ENCODE results near the gene ARID1B. TPM values are rescaled to one million over a fixed set of nuclear protein-coding genes. Genes with fewer than 3 reads are reported as not detected.

Gene ARID1B
- 58.8 and 62.2 TPM in 2 replicates for total RNA-seq (2022)
- percentile 87 among the genes with signal in this experiment for Bru-seq, nascent RNA
- percentile 75 among the genes with signal in this experiment for BruChase-seq, experiment 1, labeled RNA remaining after a 2-hour chase
- BruChase-seq, experiment 2, labeled RNA remaining after a 6-hour chase: percentile 68 among the genes with signal in this experiment
- long read RNA-seq, full-length matches to known transcripts: 8 of 29 reads
- long read RNA-seq, partial matches to known transcripts: 12 of 29 reads
- long read RNA-seq, other reads (novel, unspliced or antisense): 9 of 29 reads

DNA sequence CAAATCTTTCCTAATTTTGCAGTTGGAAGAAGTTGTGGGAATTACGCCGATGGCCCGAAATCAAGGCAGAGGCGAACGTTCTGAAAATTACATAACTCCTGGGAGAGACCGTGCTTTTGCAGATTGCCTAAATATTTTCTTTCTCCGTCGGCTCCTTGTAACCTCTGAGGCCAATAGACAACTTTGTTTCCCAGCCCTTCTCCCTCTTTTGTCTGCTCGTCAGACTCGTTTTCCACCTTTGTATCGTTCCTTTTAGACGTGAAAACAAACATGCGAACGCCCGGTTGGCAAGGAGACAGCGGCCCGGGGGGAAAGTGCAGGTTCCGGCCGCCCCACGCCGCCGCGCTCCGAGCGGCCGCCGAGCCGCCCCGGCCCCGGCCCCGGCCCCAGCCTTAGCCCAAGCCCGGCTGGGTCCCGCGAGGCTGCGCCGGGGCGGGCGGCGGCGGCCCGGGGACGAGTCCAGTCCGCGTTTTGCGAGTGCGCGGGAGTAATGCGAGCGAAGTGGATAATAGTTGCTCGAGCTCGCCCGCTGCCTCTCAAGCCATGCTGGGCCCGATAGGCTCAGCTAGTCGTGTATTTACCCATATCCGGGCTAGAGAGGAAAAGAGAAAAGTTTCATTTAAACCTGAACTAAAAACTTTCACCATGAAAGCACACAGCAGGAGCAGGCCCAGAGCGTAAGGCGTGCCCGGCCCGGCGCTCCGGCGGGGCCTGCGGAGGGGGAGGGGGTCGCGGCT lies at the start of gene ARID1B:
Gene ARID1B, plus strand, starts transcription at position 539 of the 737 bp plus-strand sequence. CDS start 303 bp downstream, outside the sequence.
- no TSS peak for BruUV-seq (replicated peaks)
- Mint-ChIP-seq H3K36me3 (ENCODE audit: insufficient read depth, unreplicated experiment) (peaks cover 6% of the 10 kb centered on the region), H3K27ac (ENCODE audit: unreplicated experiment) (peak within 1 kb of the TSS; percentile 90), H3K9me3 (ENCODE audit: unreplicated experiment) (no peaks in the 10 kb centered on the region), H3K4me3 (ENCODE audit: unreplicated experiment) (peak within 1 kb of the TSS; percentile 92), H3K27me3 (ENCODE audit: insufficient read depth, unreplicated experiment) (no peaks in the 10 kb centered on the region), H3K4me1 (ENCODE audit: low read depth, unreplicated experiment) (no peaks in the 10 kb centered on the region)
- ChIA-PET CTCF (no interaction called here), POLR2A (no interaction called here)
- Histone ChIP-seq H3K4me3 (ENCODE audit: low read depth, low read length) (peak within 1 kb of the TSS; percentile 88), H3K36me3 (ENCODE audit: control insufficient read depth, insufficient read depth, low read length) (no peaks in the 10 kb centered on the region), H3K9me3 (no peaks in the 10 kb centered on the region), H3K27me3 (replicated peaks; ENCODE audit: control insufficient read depth, insufficient read depth, low read length) (no peaks in the 10 kb centered on the region), H3K4me1 (peaks cover 16% of the 10 kb centered on the region)
- DNase-seq: peak; percentile 73 to 83
- intact Hi-C loops (cut with micrococcal nuclease; ENCODE audit: unreplicated experiment): loop anchor here (1.0 to 10.0 kb wide), 3 partner anchors 90 to 408 kb away; no protein-coding TSS in a partner anchor
- TF ChIP-seq, protein P1, sequence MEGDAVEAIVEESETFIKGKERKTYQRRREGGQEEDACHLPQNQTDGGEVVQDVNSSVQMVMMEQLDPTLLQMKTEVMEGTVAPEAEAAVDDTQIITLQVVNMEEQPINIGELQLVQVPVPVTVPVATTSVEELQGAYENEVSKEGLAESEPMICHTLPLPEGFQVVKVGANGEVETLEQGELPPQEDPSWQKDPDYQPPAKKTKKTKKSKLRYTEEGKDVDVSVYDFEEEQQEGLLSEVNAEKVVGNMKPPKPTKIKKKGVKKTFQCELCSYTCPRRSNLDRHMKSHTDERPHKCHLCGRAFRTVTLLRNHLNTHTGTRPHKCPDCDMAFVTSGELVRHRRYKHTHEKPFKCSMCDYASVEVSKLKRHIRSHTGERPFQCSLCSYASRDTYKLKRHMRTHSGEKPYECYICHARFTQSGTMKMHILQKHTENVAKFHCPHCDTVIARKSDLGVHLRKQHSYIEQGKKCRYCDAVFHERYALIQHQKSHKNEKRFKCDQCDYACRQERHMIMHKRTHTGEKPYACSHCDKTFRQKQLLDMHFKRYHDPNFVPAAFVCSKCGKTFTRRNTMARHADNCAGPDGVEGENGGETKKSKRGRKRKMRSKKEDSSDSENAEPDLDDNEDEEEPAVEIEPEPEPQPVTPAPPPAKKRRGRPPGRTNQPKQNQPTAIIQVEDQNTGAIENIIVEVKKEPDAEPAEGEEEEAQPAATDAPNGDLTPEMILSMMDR (IDR thresholded peaks at IDR 0.05; ENCODE audit: insufficient read depth in 1 of 2, low read depth in 1 of 2, low read length in 1 of 2, severe bottlenecking in 1 of 2, unreplicated experiment in 1 of 2): no peak

DNA sequence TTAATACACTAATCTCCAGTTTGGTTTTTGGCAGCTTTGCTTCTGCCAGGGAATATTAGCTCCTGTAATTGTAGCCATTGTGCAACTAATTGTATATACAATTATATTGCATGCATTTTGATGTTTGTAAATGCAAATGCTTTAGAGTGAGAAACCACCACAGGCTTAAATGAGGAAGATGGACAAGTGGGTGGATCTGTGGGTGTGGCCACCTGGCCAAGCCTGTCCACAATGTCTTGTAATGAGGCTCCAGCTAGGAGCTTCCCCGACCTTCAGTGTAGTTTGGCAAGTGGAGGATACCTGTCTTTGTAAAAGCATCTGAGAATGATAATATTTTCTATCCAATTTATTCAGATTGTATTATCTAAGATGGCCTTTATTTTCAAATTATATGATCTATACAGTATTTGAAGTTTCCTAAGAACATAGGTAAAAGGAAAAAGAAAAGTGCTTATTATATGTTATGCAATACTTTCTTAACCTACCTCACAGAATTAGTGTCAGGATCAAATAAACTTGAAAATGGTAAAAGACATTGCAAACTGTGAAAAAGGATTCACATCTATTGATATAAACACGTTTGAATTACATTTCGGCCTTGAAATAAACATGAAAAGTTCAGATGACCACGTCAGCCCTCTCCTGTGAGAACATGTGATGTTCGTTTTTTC lies 49.3 kb upstream of the ARID1B start:
- Histone ChIP-seq H3K27me3 (replicated peaks; ENCODE audit: control insufficient read depth, insufficient read depth, low read length) (no peaks in the 10 kb centered on the region), H3K9me3 (no peaks in the 10 kb centered on the region), H3K4me3 (ENCODE audit: low read depth, low read length) (no peak overlapping the region), H3K4me1 (no peaks in the 10 kb centered on the region), H3K36me3 (ENCODE audit: control insufficient read depth, insufficient read depth, low read length) (no peaks in the 10 kb centered on the region)
- DNase-seq: no peak
- Mint-ChIP-seq H3K4me3 (ENCODE audit: unreplicated experiment) (no peak overlapping the region), H3K27ac (ENCODE audit: unreplicated experiment) (no peak overlapping the region), H3K9me3 (ENCODE audit: unreplicated experiment) (no peaks in the 10 kb centered on the region), H3K4me1 (ENCODE audit: low read depth, unreplicated experiment) (no peaks in the 10 kb centered on the region), H3K27me3 (ENCODE audit: insufficient read depth, unreplicated experiment) (no peaks in the 10 kb centered on the region), H3K36me3 (ENCODE audit: insufficient read depth, unreplicated experiment) (no peaks in the 10 kb centered on the region)
- no TSS peak for BruUV-seq (replicated peaks)
- TF ChIP-seq, protein P1 (IDR thresholded peaks at IDR 0.05; ENCODE audit: insufficient read depth in 1 of 2, low read depth in 1 of 2, low read length in 1 of 2, severe bottlenecking in 1 of 2, unreplicated experiment in 1 of 2): no peak
- intact Hi-C loops (cut with micrococcal nuclease; ENCODE audit: unreplicated experiment): no loop called here
- ChIA-PET POLR2A (no interaction called here), CTCF (no interaction called here)

DNA sequence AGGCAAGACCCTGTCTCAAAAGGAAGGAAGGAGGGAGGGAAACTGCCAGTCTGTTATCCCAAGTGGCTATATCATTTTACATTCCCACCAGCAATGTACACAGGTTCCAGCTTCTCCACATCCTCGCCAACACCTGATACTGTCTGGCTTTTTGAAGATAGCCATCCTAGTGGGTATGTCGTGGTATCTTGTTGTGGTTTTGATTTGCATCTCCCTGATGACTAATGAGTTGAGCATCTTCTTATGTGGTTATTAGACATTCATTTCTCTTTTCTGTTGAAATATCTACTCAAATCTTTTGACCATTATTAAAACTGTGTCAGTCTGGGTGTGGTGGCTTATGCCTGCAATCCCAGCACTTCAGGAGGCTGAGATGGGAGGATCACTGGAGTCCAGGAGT lies 47.9 kb upstream of the ARID1B start:
- POLR2A ChIA-PET: no interaction called here
- intact Hi-C loops (cut with micrococcal nuclease; ENCODE audit: unreplicated experiment): no loop called here
- Mint-ChIP-seq H3K36me3 (ENCODE audit: insufficient read depth, unreplicated experiment) (no peaks in the 10 kb centered on the region), H3K9me3 (ENCODE audit: unreplicated experiment) (no peaks in the 10 kb centered on the region), H3K27me3 (ENCODE audit: insufficient read depth, unreplicated experiment) (no peaks in the 10 kb centered on the region), H3K4me3 (ENCODE audit: unreplicated experiment) (no peak overlapping the region), H3K27ac (ENCODE audit: unreplicated experiment) (no peak overlapping the region), H3K4me1 (ENCODE audit: low read depth, unreplicated experiment) (no peaks in the 10 kb centered on the region)
- no TSS peak for BruUV-seq (replicated peaks)
- no peak overlapping the region for H3K4me3 ChIP-seq (ENCODE audit: low read depth, low read length)
- TF ChIP-seq, protein P1 (IDR thresholded peaks at IDR 0.05; ENCODE audit: insufficient read depth in 1 of 2, low read depth in 1 of 2, low read length in 1 of 2, severe bottlenecking in 1 of 2, unreplicated experiment in 1 of 2): no peak
- CTCF ChIA-PET: no interaction called here
- DNase-seq: no peak
- H3K4me1 ChIP-seq: no peaks in the 10 kb centered on the region
- no peaks in the 10 kb centered on the region for H3K27me3 ChIP-seq (replicated peaks; ENCODE audit: control insufficient read depth, insufficient read depth, low read length)
- no peaks in the 10 kb centered on the region for H3K36me3 ChIP-seq (ENCODE audit: control insufficient read depth, insufficient read depth, low read length)
- no peaks in the 10 kb centered on the region for H3K9me3 ChIP-seq

Measured in Caco-2 (cell line).